ENCODE measurements around the gene OTUD3. TPM values are rescaled to one million over a fixed set of nuclear protein-coding genes. Genes with fewer than 3 reads are reported as not detected.

The OTUD3 gene
- total and polyA plus RNA-seq, 2 of the 13 experiments (the other 11 are each of a cell fraction or from before 2014, with no cell fraction given), result 5.2 to 7.5 TPM

DNA sequence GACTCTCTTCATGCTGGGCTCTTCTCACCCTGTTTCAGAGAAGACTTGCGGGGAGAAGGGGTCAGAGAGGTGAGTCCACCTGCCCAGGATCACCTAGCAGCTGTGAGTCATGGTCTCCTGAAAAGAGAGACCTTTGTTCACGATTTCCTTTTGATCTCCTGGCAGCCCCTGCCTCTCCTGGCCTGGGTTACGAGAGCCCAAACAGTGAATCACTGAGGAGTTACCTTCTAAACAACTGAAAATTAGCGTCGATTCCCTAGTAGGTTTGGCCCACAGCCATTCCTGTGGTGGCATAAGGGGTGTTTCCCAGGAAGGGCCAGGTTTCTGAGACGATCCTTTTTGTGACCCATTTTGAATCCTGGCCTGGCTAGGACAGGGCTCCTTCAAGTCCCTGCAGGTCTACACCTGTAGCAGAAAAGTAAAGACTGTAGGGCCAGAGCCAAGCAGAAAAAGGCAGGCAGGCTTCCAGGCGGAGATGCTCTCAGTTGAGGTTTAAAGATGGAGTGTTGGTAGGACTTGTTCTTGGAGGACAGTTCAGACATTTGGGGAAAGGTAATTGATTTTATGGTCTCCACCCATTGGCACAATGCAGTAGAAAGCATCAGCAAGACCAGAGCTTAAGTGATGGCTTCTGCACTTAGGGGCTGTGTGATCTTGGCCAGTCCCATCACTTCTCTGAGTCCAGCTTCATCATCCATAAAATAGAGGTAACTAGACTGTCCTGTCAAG is 43.3 kb downstream of the OTUD3 start (continued):
- no peak for TF ChIP-seq ZNF724P (CRISPR knock-in tag; IDR thresholded peaks at IDR 0.05; ENCODE audit: borderline replicate concordance)
- TF ChIP-seq SP140L (CRISPR knock-in tag; IDR thresholded peaks at IDR 0.05; ENCODE audit: borderline replicate concordance), result no peak
- TF ChIP-seq, protein P1, sequence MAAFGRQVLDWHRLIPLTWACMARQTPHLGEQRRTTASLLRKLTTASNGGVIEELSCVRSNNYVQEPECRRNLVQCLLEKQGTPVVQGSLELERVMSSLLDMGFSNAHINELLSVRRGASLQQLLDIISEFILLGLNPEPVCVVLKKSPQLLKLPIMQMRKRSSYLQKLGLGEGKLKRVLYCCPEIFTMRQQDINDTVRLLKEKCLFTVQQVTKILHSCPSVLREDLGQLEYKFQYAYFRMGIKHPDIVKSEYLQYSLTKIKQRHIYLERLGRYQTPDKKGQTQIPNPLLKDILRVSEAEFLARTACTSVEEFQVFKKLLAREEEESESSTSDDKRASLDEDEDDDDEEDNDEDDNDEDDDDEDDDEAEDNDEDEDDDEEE (CRISPR knock-in tag; IDR thresholded peaks at IDR 0.05), result no peak
- no peak for TF ChIP-seq HHEX (CRISPR knock-in tag; IDR thresholded peaks at IDR 0.05)
- TF ChIP-seq, protein P2, sequence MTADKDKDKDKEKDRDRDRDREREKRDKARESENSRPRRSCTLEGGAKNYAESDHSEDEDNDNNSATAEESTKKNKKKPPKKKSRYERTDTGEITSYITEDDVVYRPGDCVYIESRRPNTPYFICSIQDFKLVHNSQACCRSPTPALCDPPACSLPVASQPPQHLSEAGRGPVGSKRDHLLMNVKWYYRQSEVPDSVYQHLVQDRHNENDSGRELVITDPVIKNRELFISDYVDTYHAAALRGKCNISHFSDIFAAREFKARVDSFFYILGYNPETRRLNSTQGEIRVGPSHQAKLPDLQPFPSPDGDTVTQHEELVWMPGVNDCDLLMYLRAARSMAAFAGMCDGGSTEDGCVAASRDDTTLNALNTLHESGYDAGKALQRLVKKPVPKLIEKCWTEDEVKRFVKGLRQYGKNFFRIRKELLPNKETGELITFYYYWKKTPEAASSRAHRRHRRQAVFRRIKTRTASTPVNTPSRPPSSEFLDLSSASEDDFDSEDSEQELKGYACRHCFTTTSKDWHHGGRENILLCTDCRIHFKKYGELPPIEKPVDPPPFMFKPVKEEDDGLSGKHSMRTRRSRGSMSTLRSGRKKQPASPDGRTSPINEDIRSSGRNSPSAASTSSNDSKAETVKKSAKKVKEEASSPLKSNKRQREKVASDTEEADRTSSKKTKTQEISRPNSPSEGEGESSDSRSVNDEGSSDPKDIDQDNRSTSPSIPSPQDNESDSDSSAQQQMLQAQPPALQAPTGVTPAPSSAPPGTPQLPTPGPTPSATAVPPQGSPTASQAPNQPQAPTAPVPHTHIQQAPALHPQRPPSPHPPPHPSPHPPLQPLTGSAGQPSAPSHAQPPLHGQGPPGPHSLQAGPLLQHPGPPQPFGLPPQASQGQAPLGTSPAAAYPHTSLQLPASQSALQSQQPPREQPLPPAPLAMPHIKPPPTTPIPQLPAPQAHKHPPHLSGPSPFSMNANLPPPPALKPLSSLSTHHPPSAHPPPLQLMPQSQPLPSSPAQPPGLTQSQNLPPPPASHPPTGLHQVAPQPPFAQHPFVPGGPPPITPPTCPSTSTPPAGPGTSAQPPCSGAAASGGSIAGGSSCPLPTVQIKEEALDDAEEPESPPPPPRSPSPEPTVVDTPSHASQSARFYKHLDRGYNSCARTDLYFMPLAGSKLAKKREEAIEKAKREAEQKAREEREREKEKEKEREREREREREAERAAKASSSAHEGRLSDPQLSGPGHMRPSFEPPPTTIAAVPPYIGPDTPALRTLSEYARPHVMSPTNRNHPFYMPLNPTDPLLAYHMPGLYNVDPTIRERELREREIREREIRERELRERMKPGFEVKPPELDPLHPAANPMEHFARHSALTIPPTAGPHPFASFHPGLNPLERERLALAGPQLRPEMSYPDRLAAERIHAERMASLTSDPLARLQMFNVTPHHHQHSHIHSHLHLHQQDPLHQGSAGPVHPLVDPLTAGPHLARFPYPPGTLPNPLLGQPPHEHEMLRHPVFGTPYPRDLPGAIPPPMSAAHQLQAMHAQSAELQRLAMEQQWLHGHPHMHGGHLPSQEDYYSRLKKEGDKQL (CRISPR knock-in tag; IDR thresholded peaks at IDR 0.05; ENCODE audit: low read depth), result peak; percentile 68; the same call in 1 of the 2 replicates
- peak; percentile 94 for TF ChIP-seq ARID5B (CRISPR knock-in tag; IDR thresholded peaks at IDR 0.05)
- no peak for TF ChIP-seq HOXA7 (CRISPR knock-in tag; IDR thresholded peaks at IDR 0.05)
- no peak for TF ChIP-seq ZBTB34 (CRISPR knock-in tag; IDR thresholded peaks at IDR 0.05)
- TF ChIP-seq ZNF850 (CRISPR knock-in tag; conservative IDR thresholded peaks at IDR 0.05), result no peak
- TF ChIP-seq KLF15 (CRISPR knock-in tag; IDR thresholded peaks at IDR 0.05; ENCODE audit: borderline replicate concordance), result no peak
- TF ChIP-seq ASH2L (IDR thresholded peaks at IDR 0.05; ENCODE audit: insufficient read length, low read depth, low read length), result no peak
- TF ChIP-seq CEBPB (IDR thresholded peaks at IDR 0.05; ENCODE audit: borderline replicate concordance, low read depth, low read length), result no peak
- TF ChIP-seq, protein P3, sequence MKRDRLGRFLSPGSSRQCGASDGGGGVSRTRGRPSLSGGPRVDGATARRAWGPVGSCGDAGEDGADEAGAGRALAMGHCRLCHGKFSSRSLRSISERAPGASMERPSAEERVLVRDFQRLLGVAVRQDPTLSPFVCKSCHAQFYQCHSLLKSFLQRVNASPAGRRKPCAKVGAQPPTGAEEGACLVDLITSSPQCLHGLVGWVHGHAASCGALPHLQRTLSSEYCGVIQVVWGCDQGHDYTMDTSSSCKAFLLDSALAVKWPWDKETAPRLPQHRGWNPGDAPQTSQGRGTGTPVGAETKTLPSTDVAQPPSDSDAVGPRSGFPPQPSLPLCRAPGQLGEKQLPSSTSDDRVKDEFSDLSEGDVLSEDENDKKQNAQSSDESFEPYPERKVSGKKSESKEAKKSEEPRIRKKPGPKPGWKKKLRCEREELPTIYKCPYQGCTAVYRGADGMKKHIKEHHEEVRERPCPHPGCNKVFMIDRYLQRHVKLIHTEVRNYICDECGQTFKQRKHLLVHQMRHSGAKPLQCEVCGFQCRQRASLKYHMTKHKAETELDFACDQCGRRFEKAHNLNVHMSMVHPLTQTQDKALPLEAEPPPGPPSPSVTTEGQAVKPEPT (CRISPR knock-in tag; IDR thresholded peaks at IDR 0.05; ENCODE audit: low read depth), result 0 out of 2 replicates have a peak, but pooled peaks have one; percentile 14
